ENCODE measurements around the gene ASRGL1.

- TF ChIP-seq CTCF (conservative IDR thresholded peaks at IDR 0.05; ENCODE audit: low read depth, low read length): no peak
- no peak for TF ChIP-seq EZH2 (IDR thresholded peaks at IDR 0.05; ENCODE audit: borderline replicate concordance, low read depth, low read length, poor library complexity, severe bottlenecking)
Measured at GRCh38 chr11:62345861-62346260, 8.6 kb downstream of the ASRGL1 start.
